CMK (cell line): ENCODE results near the gene SLC38A5.
"Not testable (repeated sequence)": the region's sequence is repeated elsewhere in the genome, so short reads cannot be mapped to it uniquely, and the experiment has no call there.

ENCODE experiments used
- DNase-seq: peaks from one replicate; pipeline ENCODE4 v3.0.0-alpha.2; 2010; ENCODE audit warnings: low read depth

SLC38A5 gene

DNA sequence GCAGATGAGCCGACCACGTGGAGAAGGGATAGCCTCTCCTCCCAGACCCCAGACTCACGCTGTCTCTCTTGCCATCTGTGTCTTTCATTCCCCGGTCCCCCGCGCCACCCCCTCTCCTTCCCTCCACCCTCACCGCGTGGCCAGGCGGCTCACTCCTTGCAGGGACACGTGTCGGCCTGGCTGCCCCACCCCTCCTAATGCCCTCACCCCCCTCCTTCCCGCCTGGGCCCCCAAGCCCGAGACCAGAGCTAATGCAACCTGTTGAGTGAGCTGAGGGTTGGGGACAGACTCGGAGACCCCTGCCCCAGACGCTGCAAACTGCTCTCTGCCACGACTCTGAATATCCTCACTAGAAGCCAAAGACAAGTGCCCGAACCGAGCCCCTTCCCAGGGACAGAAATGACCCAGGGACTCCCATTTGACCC is 1.8 kb downstream of the SLC38A5 start:
- DNase-seq = no peak

DNA sequence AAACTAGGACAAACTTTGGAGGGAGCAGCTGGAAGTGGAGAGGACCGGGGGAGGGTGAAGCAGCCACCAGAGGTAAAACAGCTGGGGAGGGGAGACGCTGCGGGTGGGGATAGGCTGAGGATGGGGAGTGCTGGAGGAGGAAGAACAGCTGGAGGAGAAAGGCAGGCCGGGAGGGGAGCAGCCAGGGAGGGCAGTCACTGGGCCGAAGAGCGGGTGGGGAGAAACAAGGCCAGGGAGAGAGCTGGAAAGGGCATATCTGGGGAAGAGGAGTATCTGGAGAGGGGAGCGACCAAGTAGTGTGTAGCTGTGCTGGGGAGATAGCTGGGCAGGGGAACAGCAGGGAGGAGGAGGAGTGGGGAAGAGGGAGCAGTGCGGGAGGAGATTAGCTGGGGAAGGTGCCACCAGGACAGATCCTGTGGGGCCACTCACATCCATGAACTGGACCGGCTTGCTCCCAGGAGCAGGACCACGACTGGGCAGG is 2.7 kb downstream of the SLC38A5 start:
- no peak for DNase-seq

DNA sequence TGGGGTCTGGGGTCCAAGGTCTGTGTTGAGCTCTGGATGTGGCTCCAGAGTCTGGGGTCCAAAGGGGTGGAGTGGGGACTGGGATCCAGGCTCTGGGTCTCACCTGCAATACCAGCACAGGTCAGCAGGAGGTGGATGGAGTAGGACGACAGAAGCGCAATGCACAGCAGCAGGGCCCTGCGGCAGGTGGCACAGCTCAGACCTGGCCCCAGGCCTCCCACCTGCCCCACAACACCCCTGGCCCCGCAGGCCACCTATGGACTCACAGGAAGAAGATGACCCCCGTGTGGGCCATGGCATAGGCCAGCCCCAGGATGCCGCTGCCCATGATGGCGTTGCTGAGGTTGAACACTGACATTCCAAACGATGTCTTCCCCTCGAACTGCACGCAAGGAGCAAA is 3.4 kb downstream of the SLC38A5 start:
- no peak for DNase-seq

DNA sequence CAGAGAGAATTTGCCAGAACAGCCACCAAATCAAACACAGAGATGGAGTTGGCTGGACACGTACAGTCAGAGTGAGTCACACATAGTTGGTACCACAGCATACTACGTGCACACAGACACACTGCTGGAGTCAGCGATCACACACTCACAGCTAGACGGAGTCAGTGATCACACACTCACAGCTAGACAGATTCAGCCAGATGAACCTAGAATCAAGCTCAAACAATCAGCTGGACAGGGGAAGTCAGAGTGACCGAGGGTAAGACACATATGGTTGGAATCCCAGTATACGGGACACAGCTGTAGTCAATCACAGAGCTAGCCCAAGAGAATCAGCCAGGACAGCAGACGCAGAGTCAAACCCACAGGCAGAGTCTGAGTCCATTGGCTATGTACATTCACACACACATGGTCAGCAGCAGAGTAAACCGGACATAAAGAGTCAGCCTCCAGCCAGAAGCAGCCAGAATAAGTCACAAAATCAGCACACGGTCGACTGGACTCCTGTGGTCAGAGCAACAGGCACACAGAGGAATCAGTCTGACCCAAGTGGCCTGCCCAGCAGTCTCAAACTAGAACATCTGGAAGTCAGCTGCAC is 4.6 kb downstream of the SLC38A5 start:
- DNase-seq = no peak

DNA sequence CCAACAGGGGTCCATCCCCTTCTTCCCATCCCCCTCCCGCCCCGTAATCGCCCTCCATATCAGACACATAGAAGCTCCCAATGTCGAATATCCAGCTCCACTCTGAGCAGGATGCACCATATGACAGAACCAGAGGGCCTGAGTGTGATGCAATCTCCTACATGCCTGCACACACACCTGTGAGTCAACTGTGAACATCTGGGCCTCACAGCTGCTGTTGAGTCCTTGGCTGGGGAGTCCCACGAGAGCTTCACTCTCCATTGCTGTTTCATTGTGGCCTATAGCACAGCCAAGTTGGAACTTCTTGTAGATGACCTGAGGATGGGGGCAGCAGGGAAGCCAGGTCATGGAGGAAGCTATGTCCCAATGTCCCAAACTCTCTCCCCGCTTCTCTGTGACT is 8.2 kb downstream of the SLC38A5 start:
- DNase-seq = no peak

DNA sequence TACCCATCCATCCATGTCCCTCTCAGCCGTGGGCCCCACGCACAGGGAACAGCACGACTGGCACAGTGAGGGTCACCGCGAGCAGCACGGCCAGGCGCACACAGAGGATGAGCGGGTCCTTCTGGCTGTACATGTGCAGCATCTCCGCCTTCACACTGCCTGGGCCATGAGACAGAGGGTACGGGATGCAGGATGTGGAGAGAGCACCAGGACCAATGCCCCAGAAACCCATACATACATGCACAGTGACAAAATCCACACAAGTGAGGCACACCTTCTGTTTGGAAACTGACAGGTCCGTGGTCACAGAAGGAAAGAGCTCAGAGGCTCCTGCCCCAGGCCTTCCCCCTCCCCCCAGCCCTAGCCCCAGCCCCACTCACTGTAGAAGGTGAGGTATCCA is 9.5 kb downstream of the SLC38A5 start:
- DNase-seq = no peak

DNA sequence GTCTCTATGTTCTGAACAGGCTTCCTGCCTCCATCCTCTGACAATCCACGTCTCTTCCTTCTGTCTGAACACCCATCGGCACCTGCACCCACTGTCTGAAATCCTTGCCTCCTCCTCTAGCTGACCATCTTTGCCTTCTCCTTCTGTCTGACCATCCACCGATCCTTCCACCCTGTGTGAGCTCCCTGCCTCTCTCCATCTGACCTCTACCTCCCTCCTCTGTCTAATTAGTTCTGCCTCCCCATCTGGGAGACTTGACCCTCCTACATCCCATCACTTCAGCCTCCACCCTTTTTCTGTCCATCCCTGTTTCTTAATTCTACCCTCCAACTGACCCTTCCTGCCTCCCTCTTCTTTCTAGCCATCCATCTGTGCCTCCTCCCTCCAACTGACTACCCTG is 10.0 kb downstream of the SLC38A5 start:
- DNase-seq = no peak

DNA sequence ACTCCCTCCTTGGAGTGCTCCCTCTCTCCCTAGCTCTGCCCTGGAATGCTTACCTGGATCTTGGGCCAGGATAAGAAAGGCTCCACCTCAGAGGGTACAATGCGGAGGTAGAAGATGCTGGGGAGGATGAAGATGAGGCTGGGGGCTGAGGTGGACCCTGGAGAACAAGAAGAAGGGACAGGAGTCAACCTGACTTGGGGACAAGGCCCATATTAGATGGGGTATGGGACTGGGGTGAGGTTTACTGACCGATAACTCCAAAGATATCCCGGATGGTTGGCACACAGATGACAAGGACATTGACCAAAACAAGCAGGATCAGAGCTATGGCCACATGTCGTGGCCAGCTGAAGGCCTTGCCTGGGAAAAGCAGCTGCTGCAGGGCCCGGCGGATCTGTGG is 10.6 kb downstream of the SLC38A5 start:
- DNase-seq = no peak

DNA sequence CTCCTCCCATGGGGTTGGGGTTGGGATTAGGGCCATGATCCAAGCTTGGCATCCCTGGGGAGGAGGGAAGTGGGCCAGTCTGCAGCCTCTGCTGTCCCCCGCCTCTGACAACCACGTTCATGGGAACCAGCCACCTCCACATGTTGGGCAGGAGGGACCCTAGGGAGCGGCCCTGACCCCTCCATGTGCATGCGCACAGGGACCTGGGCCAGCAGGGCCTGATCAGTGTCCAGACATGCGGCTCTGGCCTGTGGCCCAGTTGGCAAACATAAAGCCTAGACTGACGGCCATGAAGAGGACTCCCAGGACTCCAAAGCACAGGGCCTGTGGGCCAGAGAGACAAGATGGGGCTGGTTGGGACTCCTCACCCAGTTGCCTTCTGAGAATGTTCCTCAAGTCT is 11.3 kb downstream of the SLC38A5 start:
- DNase-seq = no peak

DNA sequence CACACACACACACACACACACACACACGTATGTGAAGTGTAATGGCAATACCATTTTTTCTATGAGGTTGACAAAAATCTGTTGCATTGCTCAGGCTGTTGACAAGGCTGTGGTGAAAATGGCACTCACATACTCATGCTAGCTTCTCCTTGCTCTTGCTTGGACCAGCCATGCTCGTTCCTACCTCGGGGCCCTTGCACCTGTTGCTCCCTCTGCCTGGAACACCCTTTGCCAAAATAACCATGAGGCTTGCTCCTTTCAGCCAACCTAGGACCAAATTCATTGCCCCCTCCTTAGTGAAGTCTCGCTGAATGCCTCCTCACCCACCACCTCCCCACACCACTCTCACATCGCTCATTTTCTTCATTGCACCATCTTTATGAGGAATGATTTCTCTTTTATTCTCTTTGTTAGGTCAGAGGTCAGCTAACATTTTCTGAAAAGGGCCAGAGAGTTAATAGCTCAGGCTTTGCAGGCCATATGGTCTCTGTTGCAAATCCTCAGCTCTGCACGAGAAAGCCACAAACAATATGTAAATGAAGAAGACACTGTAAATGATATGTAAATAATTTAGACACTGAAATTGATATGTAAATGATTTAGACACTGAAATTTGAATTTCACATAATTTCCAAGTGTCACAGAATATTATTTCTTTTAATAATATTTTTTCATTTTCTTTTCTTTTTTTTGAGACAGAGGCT is 13.3 kb downstream of the SLC38A5 start:
- no peak for DNase-seq

DNA sequence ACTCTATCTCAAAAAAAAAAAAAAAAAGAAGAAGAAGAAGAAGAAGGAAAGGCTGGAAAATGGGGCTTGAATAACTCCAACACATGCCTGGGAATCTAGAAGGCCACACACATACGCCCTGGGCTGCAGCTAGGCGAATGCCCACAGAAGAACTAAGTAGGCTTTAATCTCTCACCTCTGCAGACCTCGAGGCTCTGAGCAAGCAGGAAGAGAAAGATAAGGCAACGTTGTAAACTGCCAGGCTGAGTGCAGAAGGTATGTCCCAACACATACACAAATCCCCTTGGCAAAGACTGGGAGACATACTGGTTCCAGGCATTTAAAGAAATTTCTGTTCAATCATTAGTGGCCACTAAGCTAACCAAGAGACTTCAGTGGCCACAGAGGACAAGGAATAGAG is 18.4 kb downstream of the SLC38A5 start:
- no peak for DNase-seq

DNA sequence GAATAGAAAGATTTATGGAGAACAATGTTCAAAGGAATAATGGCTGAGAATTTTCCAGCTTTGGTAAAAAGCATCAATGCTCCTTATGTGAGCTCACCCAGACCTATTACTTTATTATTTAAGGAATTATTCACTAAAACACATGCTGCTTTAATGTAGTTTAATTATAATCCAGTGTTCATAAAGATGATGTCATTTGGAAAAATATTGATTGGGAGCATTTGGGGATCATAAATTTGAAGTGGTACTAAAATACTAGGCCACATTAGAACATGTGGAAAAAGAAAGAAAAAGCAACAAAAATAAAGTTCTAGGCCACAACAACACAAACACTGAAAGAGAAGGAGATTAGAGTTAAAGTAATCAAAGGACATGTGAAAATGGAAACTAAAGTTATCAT is 20.0 kb downstream of the SLC38A5 start:
- DNase-seq = no peak

DNA sequence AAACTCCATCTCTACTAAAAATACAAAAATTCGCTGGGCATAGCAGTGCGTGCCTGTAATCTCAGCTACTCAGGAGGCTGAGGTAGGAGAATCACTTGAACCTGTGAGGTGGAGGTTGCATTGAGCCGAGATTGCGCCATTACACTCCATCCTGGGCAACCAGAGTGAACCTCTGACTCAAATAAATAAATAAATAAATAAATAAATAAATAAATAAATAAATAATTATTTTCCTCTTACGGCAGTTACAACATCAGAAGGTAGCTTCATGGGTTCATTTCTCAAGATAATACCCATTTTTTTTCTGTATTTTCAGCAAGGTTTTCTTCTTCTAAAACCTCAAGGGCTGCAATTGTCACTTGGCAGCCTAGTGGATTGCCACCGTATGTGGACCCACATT is 22.9 kb downstream of the SLC38A5 start:
- DNase-seq = not testable (repeated sequence)

DNA sequence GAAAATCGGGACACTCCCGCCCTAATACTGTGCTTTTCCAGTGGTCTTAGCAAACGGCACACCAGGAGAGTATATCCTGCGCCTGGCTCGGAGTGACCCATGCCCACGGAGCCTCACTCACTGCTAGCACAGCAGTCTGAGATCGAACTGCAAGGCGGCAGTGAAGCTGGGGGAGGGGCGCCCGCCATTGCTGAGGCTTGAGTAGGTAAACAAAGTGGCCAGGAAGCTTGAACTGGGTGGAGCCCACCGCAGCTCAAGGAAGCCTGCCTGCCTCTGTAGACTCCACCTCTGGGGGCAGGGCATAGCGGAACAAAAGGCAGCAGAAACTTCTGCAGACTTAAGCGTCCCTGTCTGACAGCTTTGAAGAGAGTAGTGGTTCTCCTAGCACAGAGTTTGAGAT is 36.3 kb downstream of the SLC38A5 start:
- not testable (repeated sequence) for DNase-seq

DNA sequence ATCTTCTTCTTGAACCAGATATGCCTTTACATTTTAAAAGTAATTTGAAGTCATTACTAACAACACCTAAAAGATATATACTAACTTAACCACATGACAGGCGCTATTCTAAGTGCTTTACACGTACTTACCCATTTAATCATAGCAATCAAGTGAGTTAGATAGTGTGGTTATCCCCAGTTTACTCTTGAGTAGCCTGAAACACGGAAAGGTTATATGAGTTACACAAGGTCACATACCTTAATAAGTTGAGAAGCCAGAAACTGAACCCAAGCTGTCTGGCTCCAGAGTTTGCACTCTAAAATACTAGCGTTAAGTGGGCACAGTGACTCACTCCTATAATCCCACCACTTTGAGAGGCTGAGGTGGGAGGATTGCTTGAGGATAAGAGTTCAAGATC is 39.9 kb downstream of the SLC38A5 start:
- not testable (repeated sequence) for DNase-seq

DNA sequence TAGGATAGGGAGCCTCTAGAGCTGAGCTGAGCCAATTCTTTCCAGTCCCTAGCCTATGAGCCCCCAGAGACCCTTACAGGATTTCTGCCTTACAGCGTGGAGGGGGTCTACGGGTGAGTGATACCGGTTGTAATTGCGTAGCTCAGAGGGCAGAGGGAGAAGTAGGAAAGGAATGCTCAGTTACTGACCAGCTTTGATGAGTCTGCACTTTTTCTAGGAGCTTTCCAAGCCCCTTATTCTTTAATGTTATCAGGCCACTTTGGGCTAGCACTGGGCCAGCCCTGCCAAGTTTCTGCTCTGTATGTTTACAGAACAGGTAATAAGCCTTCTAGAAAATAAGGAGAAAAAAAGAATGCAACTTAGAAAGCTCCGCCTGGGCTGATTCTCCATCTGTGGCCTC is 40.5 kb downstream of the SLC38A5 start:
- not testable (repeated sequence) for DNase-seq

DNA sequence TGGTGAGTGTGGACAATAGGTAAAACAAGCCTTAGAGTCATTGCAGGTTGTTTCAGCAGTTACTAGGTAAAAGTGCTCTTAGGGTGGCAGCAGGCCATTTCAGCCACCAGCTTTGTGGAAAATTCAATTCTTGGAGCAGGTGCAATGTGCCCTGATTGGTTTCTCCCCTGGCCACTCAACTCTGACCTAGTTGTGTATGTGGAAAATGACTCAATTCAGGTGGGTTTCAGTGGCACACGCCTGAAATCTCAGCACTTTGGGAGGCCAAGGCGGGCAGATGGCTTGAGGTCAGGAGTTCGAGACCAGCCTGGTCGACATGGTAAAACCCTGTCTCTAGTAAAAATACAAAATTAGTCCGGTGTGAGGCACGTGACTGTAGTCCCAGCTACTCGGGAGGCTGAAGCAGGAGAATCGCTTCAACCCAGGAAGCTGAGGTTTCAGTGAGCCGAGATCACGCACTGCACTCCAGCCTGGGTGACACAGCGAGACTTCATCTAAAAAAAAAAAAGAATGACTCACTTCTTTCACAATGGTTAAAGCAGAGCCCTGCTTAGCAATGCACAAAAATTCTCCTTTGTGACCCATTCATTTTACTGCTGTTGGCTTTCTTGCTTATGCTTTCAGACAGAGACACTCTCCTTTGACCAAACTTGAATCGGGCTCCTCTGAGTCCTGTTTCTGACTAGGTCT is 42.9 kb downstream of the SLC38A5 start:
- DNase-seq = not testable (repeated sequence)

DNA sequence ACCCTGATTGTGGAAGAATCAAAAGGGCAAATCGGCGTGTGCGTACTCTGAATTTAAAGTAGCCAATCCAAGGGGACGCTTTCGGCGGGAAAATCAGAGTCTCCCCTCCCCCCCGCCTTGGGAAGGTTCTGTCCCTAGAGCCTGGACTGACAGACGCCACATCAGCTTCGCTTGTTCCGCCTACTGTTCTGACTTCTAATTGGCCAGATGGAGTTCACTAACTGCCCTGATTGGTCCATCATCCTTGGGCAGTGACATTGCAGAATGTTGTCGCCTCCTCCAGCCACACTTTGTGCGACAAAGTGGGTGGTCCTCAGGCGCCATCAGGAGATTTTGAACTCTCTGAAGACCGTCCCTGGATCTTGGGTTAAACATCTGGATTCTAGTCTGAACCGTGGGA is 58.2 kb downstream of the SLC38A5 start, which contains the start of gene SSX4B:
Gene SSX4B (minus strand): TSS at position 101 of the 400 bp plus-strand sequence. CDS start 588 bp downstream, outside the sequence.
- DNase-seq = not testable (repeated sequence)
